Muscle layer of colon (tissue), 2 donors: ENCODE results near the gene LAMA4.

Source experiments
- H3K27ac ChIP-seq: one replicate; pipeline ENCODE4 v1.7.0; 2013; ENCODE audit warnings: low read depth, mild to moderate bottlenecking, low read length, moderate library complexity
- H3K27me3 ChIP-seq, 2 donors: one replicate each; pipeline ENCODE4 v1.7.0; 2013; ENCODE audit warnings: low read length in 2 of 2, mild to moderate bottlenecking in 2 of 2; ENCODE audit not compliant: insufficient read depth in 2 of 2, control insufficient read depth in 1 of 2
- H3K36me3 ChIP-seq: one replicate; pipeline ENCODE4 v1.7.0; 2013; ENCODE audit warnings: mild to moderate bottlenecking, low read length; ENCODE audit not compliant: insufficient read depth
- H3K4me1 ChIP-seq: one replicate; pipeline ENCODE4 v1.7.0; 2013; ENCODE audit warnings: mild to moderate bottlenecking, low read length; ENCODE audit not compliant: insufficient read depth
- H3K4me3 ChIP-seq, 2 donors: one replicate each; pipeline ENCODE4 v1.7.0; 2013; ENCODE audit warnings: low read length in 2 of 2, low read depth in 1 of 2, mild to moderate bottlenecking in 1 of 2, moderate library complexity in 1 of 2
- H3K9ac ChIP-seq: one replicate; pipeline ENCODE4 v1.7.0; 2013; ENCODE audit warnings: low read length
- H3K9me3 ChIP-seq: one replicate; pipeline ENCODE4 v1.7.0; 2013; ENCODE audit warnings: mild to moderate bottlenecking, low read length
- donor health status: abdominal sarcoma.
- donor health status: Adenocarcinoma of cecum.

The LAMA4 gene

GRCh38 chr6:112193535-112194051 lies 60.8 kb downstream of the LAMA4 start:
- Histone ChIP-seq H3K27me3 (no peaks in the 10 kb centered on the region), H3K36me3 (peaks cover 48% of the 10 kb centered on the region), H3K9me3 (no peaks in the 10 kb centered on the region), H3K4me3 (no peak overlapping the region), H3K9ac (no peak overlapping the region), H3K27ac (no peak overlapping the region), H3K4me1 (peaks cover 44% of the 10 kb centered on the region)

- Histone ChIP-seq H3K36me3 (peaks cover 48% of the 10 kb centered on the region), H3K4me1 (peaks cover 39% of the 10 kb centered on the region)
Measured at GRCh38 chr6:112193117-112193516, 61.2 kb downstream of the LAMA4 start.

GRCh38 chr6:112191509-112192020 lies 62.8 kb downstream of the LAMA4 start:
- Histone ChIP-seq H3K36me3 (peaks cover 53% of the 10 kb centered on the region), H3K27ac (no peak overlapping the region), H3K4me3 (no peak overlapping the region), H3K27me3 (no peaks in the 10 kb centered on the region), H3K4me1 (peaks cover 37% of the 10 kb centered on the region), H3K9me3 (no peaks in the 10 kb centered on the region), H3K9ac (no peak overlapping the region)

More at GRCh38 chr6:112193117-112193516, 61.2 kb downstream of the LAMA4 start:
- Histone ChIP-seq H3K27ac (no peak overlapping the region), H3K9ac (no peak overlapping the region), H3K4me3 (no peak overlapping the region), H3K9me3 (no peaks in the 10 kb centered on the region), H3K27me3 (no peaks in the 10 kb centered on the region)

- Histone ChIP-seq H3K9ac (no peak overlapping the region), H3K27ac (no peak overlapping the region), H3K36me3 (peaks cover 61% of the 10 kb centered on the region), H3K4me1 (peaks cover 37% of the 10 kb centered on the region), H3K9me3 (no peaks in the 10 kb centered on the region), H3K27me3 (no peaks in the 10 kb centered on the region), H3K4me3 (no peak overlapping the region)
Measured at GRCh38 chr6:112190164-112190563, 64.2 kb downstream of the LAMA4 start.

- Histone ChIP-seq H3K4me1 (peaks cover 34% of the 10 kb centered on the region), H3K27ac (peak overlapping the region; percentile 17), H3K27me3 (no peaks in the 10 kb centered on the region), H3K9ac (no peak overlapping the region), H3K36me3 (peaks cover 65% of the 10 kb centered on the region), H3K9me3 (no peaks in the 10 kb centered on the region), H3K4me3 (no peak overlapping the region)
Measured at GRCh38 chr6:112189494-112189893, 64.9 kb downstream of the LAMA4 start.

GRCh38 chr6:112188906-112189305 lies 65.5 kb downstream of the LAMA4 start:
- H3K4me1 ChIP-seq = peaks cover 29% of the 10 kb centered on the region
- no peaks in the 10 kb centered on the region for H3K27me3 ChIP-seq
- H3K36me3 ChIP-seq = peaks cover 65% of the 10 kb centered on the region
- no peak overlapping the region for H3K4me3 ChIP-seq
- H3K27ac ChIP-seq = no peak overlapping the region
- no peak overlapping the region for H3K9ac ChIP-seq
- H3K9me3 ChIP-seq = no peaks in the 10 kb centered on the region

GRCh38 chr6:112187736-112188135 lies 66.6 kb downstream of the LAMA4 start:
- Histone ChIP-seq H3K9ac (no peak overlapping the region), H3K4me1 (peaks cover 20% of the 10 kb centered on the region), H3K4me3 (no peak overlapping the region), H3K27me3 (no peaks in the 10 kb centered on the region), H3K27ac (no peak overlapping the region), H3K9me3 (no peaks in the 10 kb centered on the region), H3K36me3 (peaks cover 68% of the 10 kb centered on the region)

GRCh38 chr6:112184951-112185350 lies 69.4 kb downstream of the LAMA4 start:
- Histone ChIP-seq H3K27me3 (no peaks in the 10 kb centered on the region), H3K9ac (no peak overlapping the region), H3K4me3 (no peak overlapping the region), H3K27ac (no peak overlapping the region), H3K4me1 (peaks cover 14% of the 10 kb centered on the region), H3K36me3 (peaks cover 58% of the 10 kb centered on the region), H3K9me3 (no peaks in the 10 kb centered on the region)

- H3K27ac ChIP-seq = no peak overlapping the region
- no peaks in the 10 kb centered on the region for H3K9me3 ChIP-seq
- peaks cover 12% of the 10 kb centered on the region for H3K4me1 ChIP-seq
- no peak overlapping the region for H3K4me3 ChIP-seq
- H3K9ac ChIP-seq = no peak overlapping the region
- no peaks in the 10 kb centered on the region for H3K27me3 ChIP-seq
- peaks cover 48% of the 10 kb centered on the region for H3K36me3 ChIP-seq
Measured at GRCh38 chr6:112183271-112183671, 71.1 kb downstream of the LAMA4 start.

GRCh38 chr6:112181130-112181529 lies 73.2 kb downstream of the LAMA4 start:
- Histone ChIP-seq H3K36me3 (peaks cover 50% of the 10 kb centered on the region), H3K27ac (no peak overlapping the region), H3K27me3 (no peaks in the 10 kb centered on the region)

GRCh38 chr6:112180095-112180820 lies 74.1 kb downstream of the LAMA4 start:
- Histone ChIP-seq H3K4me3 (no peak overlapping the region), H3K4me1 (peaks cover 12% of the 10 kb centered on the region), H3K27me3 (no peaks in the 10 kb centered on the region), H3K9me3 (no peaks in the 10 kb centered on the region), H3K9ac (no peak overlapping the region), H3K27ac (no peak overlapping the region), H3K36me3 (peaks cover 50% of the 10 kb centered on the region)

More at GRCh38 chr6:112181130-112181529, 73.2 kb downstream of the LAMA4 start:
- Histone ChIP-seq H3K4me1 (peaks cover 12% of the 10 kb centered on the region), H3K9me3 (no peaks in the 10 kb centered on the region), H3K9ac (no peak overlapping the region), H3K4me3 (no peak overlapping the region)

- Histone ChIP-seq H3K27me3 (no peaks in the 10 kb centered on the region), H3K4me3 (no peak overlapping the region), H3K36me3 (peaks cover 51% of the 10 kb centered on the region), H3K9ac (no peak overlapping the region), H3K27ac (no peak overlapping the region), H3K9me3 (no peaks in the 10 kb centered on the region), H3K4me1 (peaks cover 12% of the 10 kb centered on the region)
Measured at GRCh38 chr6:112179631-112180030, 74.7 kb downstream of the LAMA4 start.
